NOMO-1 (cell line): ENCODE results near the gene CFC1B.
"Not testable (repeated sequence)": the region's sequence is repeated elsewhere in the genome, so short reads cannot be mapped to it uniquely, and the experiment has no call there.

Source experiments
- DNase-seq, 2 experiments: peaks; one replicate each; lab custom pipeline; 2025; ENCODE audit not compliant: unreplicated experiment in 2 of 2; lab: John Stamatoyannopoulos, UW

The CFC1B gene

GRCh38 chr2:130520992-130521391 lies at the start of gene CFC1B:
Gene CFC1B (plus strand): TSS chr2:130521222. CDS start chr2:130521485, 263 bp downstream.
- DNase-seq = not testable (repeated sequence)

GRCh38 chr2:130491073-130491472 lies 29.9 kb upstream of the CFC1B start:
- not testable (repeated sequence) for DNase-seq

- DNase-seq = not testable (repeated sequence)
Measured at GRCh38 chr2:130509228-130509627, 11.8 kb upstream of the CFC1B start, which contains the start of gene POTEI. Gene POTEI (minus strand): TSS chr2:130509328. CDS start chr2:130509235, 93 bp downstream.

GRCh38 chr2:130510807-130511746 lies 9.9 kb upstream of the CFC1B start:
- not testable (repeated sequence) for DNase-seq

- DNase-seq = not testable (repeated sequence)
Measured at GRCh38 chr2:130511747-130512451, 9.1 kb upstream of the CFC1B start.

- not testable (repeated sequence) for DNase-seq
Measured at GRCh38 chr2:130518516-130519106, 2.4 kb upstream of the CFC1B start.

GRCh38 chr2:130522390-130522789 lies 1.4 kb downstream of the CFC1B start:
- not testable (repeated sequence) for DNase-seq

GRCh38 chr2:130527365-130527967 lies 6.4 kb downstream of the CFC1B start:
- DNase-seq = not testable (repeated sequence)

- not testable (repeated sequence) for DNase-seq
Measured at GRCh38 chr2:130529545-130529944, 8.5 kb downstream of the CFC1B start.

GRCh38 chr2:130530212-130530611 lies 9.2 kb downstream of the CFC1B start:
- not testable (repeated sequence) for DNase-seq

- DNase-seq = not testable (repeated sequence)
Measured at GRCh38 chr2:130531225-130531624, 10.2 kb downstream of the CFC1B start.

- DNase-seq = not testable (repeated sequence)
Measured at GRCh38 chr2:130531672-130532071, 10.7 kb downstream of the CFC1B start.

- not testable (repeated sequence) for DNase-seq
Measured at GRCh38 chr2:130536654-130537053, 15.6 kb downstream of the CFC1B start.

- DNase-seq = not testable (repeated sequence)
Measured at GRCh38 chr2:130538271-130538670, 17.2 kb downstream of the CFC1B start.

- not testable (repeated sequence) for DNase-seq
Measured at GRCh38 chr2:130542789-130543188, 21.8 kb downstream of the CFC1B start.

- not testable (repeated sequence) for DNase-seq
Measured at GRCh38 chr2:130543785-130544528, 22.9 kb downstream of the CFC1B start.

GRCh38 chr2:130544978-130545377 lies 24.0 kb downstream of the CFC1B start:
- DNase-seq = not testable (repeated sequence)

GRCh38 chr2:130548418-130548817 lies 27.4 kb downstream of the CFC1B start:
- DNase-seq = not testable (repeated sequence)

- DNase-seq = not testable (repeated sequence)
Measured at GRCh38 chr2:130549475-130549874, 28.5 kb downstream of the CFC1B start.

GRCh38 chr2:130554178-130554577 lies 33.2 kb downstream of the CFC1B start:
- DNase-seq = not testable (repeated sequence)
